Duodenal mucosa (tissue), 2 donors: ENCODE data around the gene ARHGAP21.
"Not testable (repeated sequence)": the region's sequence is repeated elsewhere in the genome, so short reads cannot be mapped to it uniquely, and the experiment has no call there.

Experiments
- H3K27ac ChIP-seq: one replicate; pipeline ENCODE4 v1.7.0; 2013; ENCODE audit warnings: low read depth, low read length
- H3K27me3 ChIP-seq, 2 donors: one replicate each; pipeline ENCODE4 v1.7.0; 2013; ENCODE audit warnings: low read length in 2 of 2, control low read depth in 1 of 2; ENCODE audit not compliant: insufficient read depth in 2 of 2, control insufficient read depth in 1 of 2
- H3K36me3 ChIP-seq, 2 donors: one replicate each; pipeline ENCODE4 v1.7.0; 2013; ENCODE audit warnings: low read length in 2 of 2, control low read depth in 1 of 2; ENCODE audit not compliant: insufficient read depth in 2 of 2, control insufficient read depth in 1 of 2
- H3K4me1 ChIP-seq, 2 donors: one replicate each; pipeline ENCODE4 v1.7.0; 2013; ENCODE audit warnings: low read length in 2 of 2, control low read depth in 1 of 2; ENCODE audit not compliant: insufficient read depth in 2 of 2, control insufficient read depth in 1 of 2
- H3K4me3 ChIP-seq, 2 donors: one replicate each; pipeline ENCODE4 v1.7.0; 2013; ENCODE audit warnings: low read length in 2 of 2, low read depth in 1 of 2
- H3K9ac ChIP-seq, 2 donors: one replicate each; pipeline ENCODE4 v1.7.0; 2013; ENCODE audit warnings: low read length in 2 of 2, low read depth in 1 of 2
- H3K9me3 ChIP-seq, 2 donors: one replicate each; pipeline ENCODE4 v1.7.0; 2013; ENCODE audit warnings: low read length in 2 of 2, control low read depth in 1 of 2; ENCODE audit not compliant: control insufficient read depth in 1 of 2

The ARHGAP21 gene

DNA sequence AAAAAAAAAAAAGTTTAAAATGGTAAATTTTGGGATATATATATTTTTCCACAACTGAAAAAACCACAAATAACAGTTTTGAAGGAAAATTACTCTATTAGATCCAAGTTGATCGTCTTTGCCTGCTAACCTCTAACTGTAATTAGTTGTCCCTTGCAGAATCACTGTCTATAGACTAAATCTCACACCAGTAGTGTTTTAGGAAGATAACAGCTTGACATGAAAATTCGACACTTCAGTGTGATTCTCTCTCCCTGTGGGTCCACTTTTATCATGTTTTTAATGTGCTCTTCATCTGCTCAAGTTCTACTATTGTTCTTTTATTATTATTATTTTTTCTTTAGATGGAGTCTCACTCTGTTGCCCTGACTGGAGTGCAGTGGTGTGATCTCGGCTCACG is 24.5 kb upstream of the ARHGAP21 start:
- no peaks in the 10 kb centered on the region for H3K9me3 ChIP-seq
- no peaks in the 10 kb centered on the region for H3K27me3 ChIP-seq
- no peak overlapping the region for H3K9ac ChIP-seq
- no peak overlapping the region for H3K27ac ChIP-seq
- H3K36me3 ChIP-seq, result no peaks in the 10 kb centered on the region
- no peak overlapping the region for H3K4me3 ChIP-seq
- H3K4me1 ChIP-seq, result no peaks in the 10 kb centered on the region

- H3K27ac ChIP-seq, result no peak overlapping the region
- H3K4me1 ChIP-seq, result no peaks in the 10 kb centered on the region
- no peaks in the 10 kb centered on the region for H3K36me3 ChIP-seq
- H3K9me3 ChIP-seq, result no peaks in the 10 kb centered on the region
- no peak overlapping the region for H3K9ac ChIP-seq
- no peaks in the 10 kb centered on the region for H3K27me3 ChIP-seq
- no peak overlapping the region for H3K4me3 ChIP-seq
These were observed 21.3 kb upstream of the ARHGAP21 start for GRCh38 chr10:24744946-24745345.

DNA sequence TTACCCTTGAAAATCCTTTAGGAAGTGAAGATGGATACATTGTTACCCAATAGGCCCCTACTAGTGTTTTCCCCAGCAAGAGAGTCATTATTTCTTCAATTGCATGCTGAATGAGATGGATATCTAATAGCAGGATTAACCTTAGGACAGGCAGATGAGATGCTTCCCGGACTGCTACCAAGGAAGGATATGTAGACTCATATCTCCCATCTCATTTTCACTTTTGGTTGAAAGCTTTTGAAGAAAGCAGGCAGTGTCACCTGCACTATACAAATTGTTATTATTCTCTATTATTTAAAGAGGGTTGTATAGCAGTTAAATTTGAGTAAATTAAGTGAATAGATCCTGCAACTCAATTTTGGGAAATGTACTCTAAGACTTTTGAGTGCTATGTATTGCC is 17.0 kb upstream of the ARHGAP21 start:
- H3K27ac ChIP-seq, result no peak overlapping the region
- no peaks in the 10 kb centered on the region for H3K36me3 ChIP-seq
- H3K27me3 ChIP-seq, result no peaks in the 10 kb centered on the region
- no peak overlapping the region for H3K9ac ChIP-seq
- no peak overlapping the region for H3K4me3 ChIP-seq
- no peaks in the 10 kb centered on the region for H3K9me3 ChIP-seq
- H3K4me1 ChIP-seq, result no peaks in the 10 kb centered on the region

GRCh38 chr10:24737001-24737400 is 13.3 kb upstream of the ARHGAP21 start:
- Histone ChIP-seq H3K9ac (no peak overlapping the region), H3K36me3 (no peaks in the 10 kb centered on the region), H3K9me3 (no peaks in the 10 kb centered on the region), H3K27me3 (no peaks in the 10 kb centered on the region), H3K4me3 (no peak overlapping the region), H3K27ac (no peak overlapping the region), H3K4me1 (no peaks in the 10 kb centered on the region)

DNA sequence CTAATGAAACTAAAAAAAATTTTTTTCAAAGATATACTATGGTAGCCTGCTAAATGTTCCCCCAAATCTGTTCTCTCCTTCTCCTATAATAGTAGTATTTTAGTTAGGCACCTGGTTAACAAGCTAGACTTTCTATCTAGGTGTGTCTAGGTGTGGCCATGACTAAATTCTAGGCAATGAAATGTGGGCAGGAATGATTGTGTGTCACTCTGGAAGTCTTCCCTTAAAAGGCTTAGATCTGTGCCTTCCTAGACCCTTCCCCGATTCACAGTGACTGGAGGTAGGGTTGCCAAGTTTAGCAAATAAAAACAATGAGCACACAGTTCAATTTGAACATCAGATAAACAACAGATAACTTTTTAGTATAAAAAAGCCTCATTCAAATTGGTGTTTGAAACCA is 8.3 kb upstream of the ARHGAP21 start:
- H3K27me3 ChIP-seq, result no peaks in the 10 kb centered on the region
- H3K4me3 ChIP-seq, result no peak overlapping the region
- H3K9ac ChIP-seq, result no peak overlapping the region
- no peaks in the 10 kb centered on the region for H3K9me3 ChIP-seq
- H3K4me1 ChIP-seq, result no peaks in the 10 kb centered on the region
- H3K27ac ChIP-seq, result no peak overlapping the region
- H3K36me3 ChIP-seq, result no peaks in the 10 kb centered on the region

DNA sequence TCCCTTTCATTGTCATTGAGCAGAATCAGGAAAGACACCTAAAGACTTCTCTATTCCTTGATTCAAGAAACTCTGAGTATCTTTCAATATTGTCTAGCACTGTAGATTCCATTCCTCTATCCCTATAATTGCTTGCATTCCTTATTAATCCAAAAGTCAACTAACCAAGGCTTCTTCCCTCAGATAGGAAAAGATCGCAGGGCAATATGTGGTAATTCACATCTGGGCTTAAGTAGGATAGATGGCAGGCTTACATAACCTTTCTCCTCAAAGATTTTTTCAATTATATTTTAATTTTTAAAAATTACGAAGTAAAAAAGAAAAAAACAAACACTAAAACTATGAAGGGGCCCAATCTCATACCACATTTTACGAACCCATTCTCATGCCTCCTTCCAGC is 7.1 kb upstream of the ARHGAP21 start:
- Histone ChIP-seq H3K4me3 (no peak overlapping the region), H3K9me3 (no peaks in the 10 kb centered on the region), H3K36me3 (no peaks in the 10 kb centered on the region), H3K9ac (no peak overlapping the region), H3K27ac (no peak overlapping the region), H3K27me3 (no peaks in the 10 kb centered on the region), H3K4me1 (no peaks in the 10 kb centered on the region)

- Histone ChIP-seq H3K4me3 (no peak overlapping the region), H3K4me1 (peaks cover 0 to 4% of the 10 kb centered on the region in 2 donors), H3K27me3 (no peaks in the 10 kb centered on the region), H3K36me3 (no peaks in the 10 kb centered on the region), H3K9ac (no peak overlapping the region), H3K9me3 (no peaks in the 10 kb centered on the region), H3K27ac (no peak overlapping the region)
These were observed 4.1 kb upstream of the ARHGAP21 start for GRCh38 chr10:24727786-24728185.

GRCh38 chr10:24726626-24727025 is 2.9 kb upstream of the ARHGAP21 start:
- no peak overlapping the region for H3K27ac ChIP-seq
- H3K27me3 ChIP-seq, result no peaks in the 10 kb centered on the region
- H3K4me1 ChIP-seq, result peaks cover 4% of the 10 kb centered on the region in 2 donors
- H3K4me3 ChIP-seq, result no peak overlapping the region
- no peaks in the 10 kb centered on the region for H3K9me3 ChIP-seq
- H3K9ac ChIP-seq, result no peak overlapping the region
- H3K36me3 ChIP-seq, result no peaks in the 10 kb centered on the region

DNA sequence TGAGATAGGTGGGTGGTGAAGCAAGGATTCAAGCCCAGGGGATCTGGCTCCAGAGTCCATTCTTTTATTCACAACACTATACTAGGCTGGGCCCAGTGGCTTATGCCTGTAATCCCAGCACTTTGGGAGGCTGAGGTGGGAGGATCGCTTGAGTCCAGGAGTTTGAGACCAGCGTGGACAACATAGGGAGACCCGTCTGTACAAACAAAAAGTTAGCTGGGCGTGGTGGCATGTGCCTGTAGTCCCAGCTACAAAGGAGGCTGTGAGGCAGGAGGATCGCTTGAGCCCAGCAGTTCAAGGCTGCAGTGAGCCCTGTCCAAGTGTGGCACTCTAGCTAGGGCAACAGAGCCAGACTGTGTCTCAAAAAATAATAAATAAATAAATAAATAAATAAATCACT is 2.3 kb upstream of the ARHGAP21 start:
- not testable (repeated sequence) for H3K4me1 ChIP-seq, H3K9ac ChIP-seq, H3K27ac ChIP-seq, H3K27me3 ChIP-seq, H3K4me3 ChIP-seq, H3K36me3 ChIP-seq, H3K9me3 ChIP-seq

- peak overlapping the region; percentile 79 to 97 for H3K4me3 ChIP-seq
- H3K9me3 ChIP-seq, result no peaks in the 10 kb centered on the region
- H3K4me1 ChIP-seq, result peaks cover 18 to 22% of the 10 kb centered on the region in 2 donors
- peak overlapping the region; percentile 90 for H3K27ac ChIP-seq
- no peaks in the 10 kb centered on the region for H3K27me3 ChIP-seq
- peak overlapping the region; percentile 80 to 99 for H3K9ac ChIP-seq
- H3K36me3 ChIP-seq, result no peaks in the 10 kb centered on the region
These were observed 918 bp upstream of the ARHGAP21 start for GRCh38 chr10:24724381-24725228.
